ENCODE measurements around the gene AOAH. TPM values are rescaled to one million over a fixed set of nuclear protein-coding genes. Genes with fewer than 3 reads are reported as not detected.
"Not testable (repeated sequence)": the region's sequence is repeated elsewhere in the genome, so short reads cannot be mapped to it uniquely, and the experiment has no call there.

The AOAH gene
- total RNA-seq, 1 donor from 2014 or later = 12.3 TPM

DNA sequence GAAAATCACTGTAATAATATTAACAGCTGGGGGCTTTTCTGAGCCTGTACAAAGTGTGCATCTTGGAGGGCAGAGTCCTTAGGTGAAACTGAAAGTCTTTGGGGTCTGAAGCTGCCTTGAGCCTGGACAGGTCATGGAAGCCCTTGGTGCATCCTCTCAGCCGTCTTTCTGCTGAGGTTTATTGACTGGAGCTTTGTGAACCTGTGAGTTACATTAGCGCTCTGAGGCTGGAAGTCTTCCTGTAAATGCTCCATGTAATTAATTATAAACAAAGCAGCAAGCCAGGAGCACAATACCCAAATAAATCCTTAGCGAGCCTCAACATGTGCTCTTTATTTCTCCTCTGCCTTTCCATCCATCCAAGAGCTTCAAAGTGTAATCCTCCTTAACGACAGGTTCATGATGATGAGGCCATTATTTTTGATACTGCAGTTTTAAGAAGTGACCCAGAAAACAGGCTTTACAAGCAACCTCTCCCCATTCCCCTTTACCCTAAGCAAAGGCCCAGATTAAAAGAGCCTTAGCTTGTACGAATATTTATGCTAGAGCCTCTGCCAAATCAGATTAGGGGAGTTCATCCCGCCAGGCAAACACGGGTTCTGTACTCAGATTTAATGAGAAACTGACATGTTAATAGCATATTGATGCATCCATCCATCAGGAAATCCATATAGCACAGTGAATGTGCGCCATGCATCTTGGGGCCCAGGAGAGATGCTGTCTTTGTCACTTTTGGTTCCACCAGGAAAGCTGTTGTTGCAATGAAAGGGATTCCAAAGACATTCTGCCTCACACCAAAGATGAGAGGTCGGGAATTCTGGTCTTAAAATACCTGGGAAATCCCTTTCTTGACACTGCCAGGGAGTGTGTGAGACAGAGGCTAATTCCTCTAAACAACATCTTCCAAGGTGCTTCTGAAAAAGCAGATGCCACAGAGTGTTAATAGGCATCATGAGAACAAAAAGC is 216.5 kb downstream of the AOAH start:
- DNase-seq (ENCODE audit: low spot score) = no peak

DNA sequence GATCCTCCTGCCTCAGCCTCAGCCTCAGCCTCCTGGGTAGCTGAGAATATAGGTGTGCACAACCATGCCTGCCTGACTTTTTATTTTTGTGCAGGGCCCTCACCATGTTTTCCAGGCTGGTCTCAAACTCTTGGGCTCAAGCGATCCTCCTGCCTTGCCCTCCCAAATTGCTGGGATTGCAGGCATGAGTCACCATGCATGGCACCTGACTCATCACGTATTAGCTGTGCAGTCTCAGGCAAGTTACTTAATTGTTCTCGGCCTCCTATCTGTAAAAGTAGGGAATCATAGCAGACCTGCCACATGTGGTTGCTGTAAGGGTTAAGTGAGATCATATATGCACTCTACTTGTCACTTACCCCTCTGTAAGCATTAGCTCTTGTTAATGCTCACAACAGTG is 217.5 kb downstream of the AOAH start:
- DNase-seq (ENCODE audit: low spot score) = no peak

DNA sequence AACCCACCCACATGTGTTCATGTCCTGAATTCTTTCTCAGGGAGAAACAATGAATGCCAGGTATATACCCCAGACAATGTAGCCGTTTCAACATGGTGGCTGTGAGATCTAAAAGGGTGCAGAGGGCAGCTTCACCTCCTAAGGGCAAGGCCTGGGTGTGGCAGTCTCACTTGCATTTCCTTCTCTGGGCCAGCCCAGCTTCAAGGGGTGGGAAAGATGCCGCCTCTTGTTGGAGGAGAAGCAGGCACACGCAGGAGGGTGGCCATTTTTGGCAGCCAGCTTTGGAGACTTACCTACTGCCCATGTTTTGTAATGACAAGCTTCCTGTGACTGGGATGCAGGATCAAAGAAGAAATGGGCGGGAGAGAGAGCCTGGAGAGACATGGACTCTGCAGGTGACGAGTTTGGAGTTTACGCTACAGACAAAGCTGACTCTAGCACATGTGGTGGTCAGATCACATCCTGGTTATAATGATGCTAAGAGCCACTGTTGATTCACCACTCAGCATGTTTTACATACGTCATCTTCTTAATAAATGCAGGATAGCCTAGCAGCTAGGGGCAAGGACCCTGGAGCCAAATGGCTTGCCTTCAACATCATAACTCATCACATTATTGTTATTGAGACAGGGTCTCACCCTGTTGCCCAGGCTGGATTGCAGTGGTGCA is 218.0 kb downstream of the AOAH start:
- no peak for DNase-seq (ENCODE audit: low spot score)

DNA sequence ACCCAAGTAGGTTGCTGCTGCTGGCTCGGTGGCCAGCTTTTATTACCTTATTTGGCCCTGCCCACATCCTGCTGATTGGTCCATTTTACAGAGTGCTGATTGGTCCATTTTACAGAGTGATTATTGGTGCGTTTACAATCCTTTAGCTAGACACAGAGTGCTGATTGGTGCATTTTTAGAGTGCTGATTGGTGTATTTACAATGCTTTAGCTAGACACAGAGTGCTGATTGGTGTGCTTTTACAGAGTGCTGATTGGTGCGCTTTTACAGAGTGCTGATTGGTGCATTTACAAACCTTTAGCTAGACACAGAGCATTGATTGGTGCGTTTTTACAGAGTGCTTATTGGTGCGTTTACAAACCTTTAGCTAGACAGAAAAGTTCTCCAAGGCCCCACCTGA is 219.7 kb downstream of the AOAH start:
- DNase-seq (ENCODE audit: low spot score) = not testable (repeated sequence)

DNA sequence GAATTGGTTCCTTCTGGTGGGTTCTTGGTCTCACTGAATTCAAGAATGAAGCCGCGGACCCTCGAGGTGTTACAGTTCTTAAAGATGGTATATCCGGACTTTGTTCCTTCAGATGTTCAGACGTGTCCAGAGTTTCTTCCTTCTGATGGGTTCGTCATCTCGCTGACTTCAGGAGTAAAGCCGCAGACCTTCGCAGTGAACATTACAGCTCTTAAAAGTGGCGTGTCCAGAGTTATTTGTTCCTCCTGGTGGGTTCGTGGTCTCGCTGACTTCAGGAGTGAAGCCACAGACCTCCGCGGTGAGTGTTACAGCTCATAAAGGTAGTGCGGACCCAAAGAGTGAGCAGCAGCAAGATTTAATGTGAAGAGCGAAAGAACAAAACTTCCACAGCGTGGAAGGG is 220.1 kb downstream of the AOAH start:
- not testable (repeated sequence) for DNase-seq (ENCODE audit: low spot score)

DNA sequence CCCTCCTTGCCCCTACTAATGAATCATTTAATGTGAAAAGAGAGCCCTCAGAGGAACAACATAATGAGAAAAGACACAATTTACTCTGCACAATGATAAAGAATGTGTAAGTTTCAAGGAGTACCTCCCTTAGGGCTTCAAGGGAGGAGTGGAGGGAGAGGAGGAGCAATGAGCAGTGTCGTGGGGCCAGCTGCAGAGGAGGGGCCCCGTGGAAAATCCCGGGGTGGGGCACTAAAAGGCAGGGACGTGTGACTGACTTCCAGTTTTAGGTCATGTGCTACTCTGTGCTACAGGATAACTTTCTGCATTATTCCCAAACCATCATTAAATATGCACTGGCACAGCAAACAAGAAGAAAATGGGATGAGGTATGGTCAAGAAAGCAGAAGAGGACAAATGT is 226.5 kb downstream of the AOAH start:
- no peak for DNase-seq (ENCODE audit: low spot score)

DNA sequence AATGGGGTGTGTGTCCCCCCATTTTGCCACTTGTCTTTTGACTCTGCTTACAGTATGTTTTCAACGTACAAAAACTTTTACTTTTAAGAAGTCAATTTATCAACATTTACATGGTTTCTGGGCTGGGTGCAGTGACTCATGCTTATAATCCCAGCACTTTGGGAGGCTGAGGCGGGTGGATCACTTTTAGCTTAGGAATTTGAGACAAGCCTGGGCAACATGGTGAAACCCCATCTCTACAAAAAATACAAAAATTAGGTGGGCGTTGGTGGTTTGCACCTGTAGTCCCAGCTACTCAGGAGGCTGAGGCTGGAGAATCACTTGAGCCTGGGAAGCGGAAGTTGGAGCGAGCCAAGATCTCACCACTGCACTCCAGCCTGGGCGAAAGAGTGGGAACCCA is 227.1 kb downstream of the AOAH start:
- not testable (repeated sequence) for DNase-seq (ENCODE audit: low spot score)

DNA sequence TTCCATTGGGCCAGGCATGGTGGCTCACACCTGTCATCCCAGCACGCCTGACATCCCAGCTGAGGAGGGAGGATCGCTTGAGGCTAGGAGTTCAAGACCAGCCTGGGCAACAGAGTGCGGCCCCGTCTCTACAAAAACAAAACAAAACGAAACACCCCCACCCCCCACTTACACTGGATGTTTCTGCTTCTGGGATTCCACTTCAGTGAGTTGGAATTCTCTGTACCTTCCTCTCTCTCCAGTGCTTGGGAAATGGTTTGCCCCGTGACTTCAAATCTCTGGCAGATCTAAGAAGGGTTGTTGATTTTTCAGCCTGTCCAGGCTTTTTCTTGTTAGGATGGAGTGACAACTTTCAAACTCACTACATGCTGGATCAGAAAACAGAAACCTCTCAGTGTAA is 227.7 kb downstream of the AOAH start:
- DNase-seq (ENCODE audit: low spot score) = no peak

DNA sequence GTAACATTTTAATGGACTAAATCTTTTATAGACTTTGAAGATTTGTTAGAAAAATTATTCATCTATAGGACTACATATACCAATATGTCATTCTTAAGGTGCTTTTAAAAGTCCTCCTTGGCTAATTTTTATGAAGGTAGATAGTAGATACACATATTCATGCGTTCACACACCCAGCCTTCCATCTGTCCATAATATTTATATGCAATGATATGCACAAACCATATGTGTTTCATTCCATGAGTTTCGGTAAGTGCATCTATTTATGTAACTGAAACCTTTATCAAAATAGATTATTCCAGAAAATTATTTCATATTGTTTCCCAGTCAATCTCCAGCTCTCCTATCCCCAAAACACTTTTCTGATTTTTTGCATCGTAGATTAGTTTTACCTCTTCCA is 233.0 kb downstream of the AOAH start:
- DNase-seq (ENCODE audit: low spot score) = no peak

DNA sequence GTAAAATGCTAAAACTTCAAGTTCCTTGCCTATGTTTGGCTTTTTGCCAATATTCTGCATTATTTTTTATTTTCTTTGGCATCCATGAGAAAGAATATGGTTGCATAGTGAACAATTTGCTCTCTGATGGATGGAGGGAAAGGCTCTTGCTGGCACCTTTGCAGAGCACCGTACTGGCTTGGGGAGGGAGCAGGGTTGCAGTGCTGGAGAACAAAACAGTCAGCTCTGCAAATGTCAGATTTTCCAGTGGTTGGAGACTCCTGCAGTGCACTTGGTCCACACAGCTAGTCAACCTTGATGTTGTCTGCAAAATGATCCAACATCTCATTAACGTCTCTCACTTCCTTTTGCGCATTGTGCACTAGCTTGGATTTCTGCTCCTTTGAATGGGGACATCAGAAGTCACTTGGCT is 233.9 kb downstream of the AOAH start:
- DNase-seq (ENCODE audit: low spot score) = no peak

DNA sequence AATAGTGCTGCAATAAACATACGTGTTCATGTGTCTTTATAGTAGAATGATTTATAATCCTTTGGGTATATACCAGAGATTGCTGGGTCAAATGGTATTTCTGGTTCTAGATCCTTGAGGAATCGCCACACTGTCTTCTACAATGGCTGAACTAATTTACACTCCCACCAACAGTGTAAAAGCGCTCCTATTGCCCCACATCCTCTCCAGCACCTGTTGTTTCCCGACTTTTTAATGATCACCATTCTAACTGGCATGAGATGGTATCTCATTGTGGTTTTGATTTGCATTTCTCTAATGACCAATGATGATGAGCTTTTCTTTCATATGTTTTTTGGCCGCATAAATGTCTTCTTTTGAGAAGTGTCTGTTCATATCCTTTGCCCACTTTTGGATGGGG is 235.6 kb downstream of the AOAH start:
- DNase-seq (ENCODE audit: low spot score) = not testable (repeated sequence)

DNA sequence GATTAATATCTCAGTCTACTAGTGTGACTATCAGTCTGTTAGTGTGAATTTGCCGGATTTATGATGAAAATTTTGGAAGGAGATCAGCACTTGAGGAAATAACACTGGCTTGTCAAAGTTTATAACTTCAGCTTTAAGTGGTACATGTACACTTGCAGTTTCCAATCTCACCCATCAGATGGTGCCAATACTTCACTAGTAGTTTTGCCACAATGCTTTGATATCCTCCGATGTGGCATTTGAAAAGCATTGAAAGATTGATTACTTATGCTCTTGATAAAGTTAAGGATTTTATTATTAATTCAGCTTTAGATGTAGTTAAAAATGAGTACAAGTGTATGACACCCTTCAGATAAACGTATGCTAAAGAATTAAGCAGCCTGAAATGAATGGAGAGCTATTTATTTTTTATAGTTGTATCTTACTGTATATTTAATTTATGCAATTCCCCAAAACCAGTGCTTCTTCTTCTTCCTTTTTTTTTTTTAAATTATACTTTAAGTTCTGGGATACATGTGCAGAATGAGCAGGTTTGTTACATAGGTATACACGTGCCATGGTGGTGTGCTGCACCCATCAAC is 236.4 kb downstream of the AOAH start:
- no peak for DNase-seq (ENCODE audit: low spot score)

DNA sequence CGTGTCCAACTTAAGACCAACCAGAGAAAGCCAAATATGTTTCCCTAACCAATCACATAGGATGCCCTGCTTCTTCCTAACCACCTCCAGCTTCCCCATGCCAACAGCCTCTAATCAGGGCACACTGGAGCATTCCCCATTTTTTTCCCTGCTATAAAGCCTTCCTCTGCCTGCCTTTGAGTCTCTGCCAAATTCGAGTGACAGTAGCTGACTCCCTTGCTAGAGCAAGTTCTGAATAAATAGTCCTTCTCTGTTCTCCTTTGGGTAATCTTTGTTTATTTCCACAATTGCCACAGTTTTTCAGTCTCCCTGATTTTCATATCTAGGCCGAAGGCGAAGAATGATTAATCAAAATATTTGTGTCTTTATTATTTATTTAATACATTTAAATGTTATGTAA is 238.0 kb downstream of the AOAH start:
- DNase-seq (ENCODE audit: low spot score) = no peak

DNA sequence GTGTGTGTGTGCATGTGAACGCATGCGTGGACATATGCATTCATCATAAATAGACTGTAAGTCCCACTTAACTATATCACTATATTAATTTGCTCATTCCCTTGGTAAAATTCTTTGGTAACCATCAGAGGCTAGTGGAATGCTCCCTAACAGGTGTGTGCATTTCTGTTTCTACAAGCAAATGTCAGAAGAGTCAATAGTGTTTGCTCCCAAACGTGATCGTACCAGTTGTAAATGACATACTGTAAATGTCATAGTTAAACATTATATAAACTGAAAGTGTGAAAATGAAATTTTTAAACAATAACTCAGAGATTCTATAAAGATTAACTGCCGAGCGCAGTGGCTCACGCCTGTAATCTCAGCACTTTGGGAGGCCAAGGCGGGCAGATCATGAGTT is 240.0 kb downstream of the AOAH start:
- no peak for DNase-seq (ENCODE audit: low spot score)

DNA sequence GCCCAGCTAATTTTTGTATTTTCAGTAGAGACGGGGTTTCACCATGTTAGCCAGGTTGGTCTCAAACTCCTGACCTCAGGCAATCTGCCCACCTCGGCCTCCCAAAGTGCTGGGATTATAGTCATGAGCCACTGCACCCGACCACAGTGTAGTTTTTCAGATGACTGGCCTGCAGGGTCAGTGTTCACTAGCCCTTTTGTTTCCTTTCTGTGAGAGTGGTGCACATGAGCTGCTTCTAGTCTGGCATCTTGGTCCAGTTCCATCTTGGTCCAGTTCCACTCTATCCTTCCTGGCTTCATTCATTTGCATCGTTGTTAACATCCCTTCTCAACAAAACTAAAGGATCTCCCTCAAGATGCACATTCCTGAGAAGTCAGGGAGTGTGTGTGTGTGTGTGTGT is 240.4 kb downstream of the AOAH start:
- not testable (repeated sequence) for DNase-seq (ENCODE audit: low spot score)

DNA sequence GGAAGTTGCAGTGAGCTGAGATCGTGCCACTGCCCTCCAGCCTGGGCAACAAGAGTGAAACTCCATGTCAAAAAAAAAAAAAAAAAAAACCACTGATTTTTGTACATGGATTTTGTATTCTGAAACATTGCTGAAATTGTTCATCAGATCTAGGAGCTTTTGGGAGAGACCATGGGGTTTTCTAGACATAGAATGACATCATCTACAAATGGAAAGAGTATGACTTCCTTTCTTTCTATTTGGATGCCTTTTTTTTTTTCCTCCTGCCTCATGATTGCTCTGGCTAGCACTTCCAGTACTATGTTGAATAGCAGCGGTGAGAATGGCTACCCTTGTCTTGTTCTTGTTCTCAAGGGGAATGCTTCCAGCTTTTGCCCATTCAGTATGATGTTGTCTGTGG is 245.5 kb downstream of the AOAH start:
- no peak for DNase-seq (ENCODE audit: low spot score)

DNA sequence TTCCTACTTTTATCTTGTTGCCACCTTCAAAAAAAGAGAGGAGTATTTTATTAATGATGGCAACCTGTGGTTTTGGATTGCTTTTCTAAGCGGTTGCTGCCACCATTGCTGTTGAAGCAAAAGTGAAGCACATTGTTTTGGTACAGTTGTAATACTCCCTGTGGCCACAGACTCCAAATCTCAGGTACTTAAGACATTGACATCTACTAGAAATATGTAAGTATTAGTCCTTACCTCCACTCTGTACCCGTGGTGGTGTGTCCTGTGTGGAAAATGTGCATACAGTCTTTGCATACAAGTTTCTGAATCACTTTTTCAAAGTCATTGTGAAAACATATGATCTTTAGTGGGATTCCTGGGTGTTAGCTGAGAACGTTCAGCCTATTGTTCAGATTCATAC is 248.9 kb downstream of the AOAH start:
- no peak for DNase-seq (ENCODE audit: low spot score)

DNA sequence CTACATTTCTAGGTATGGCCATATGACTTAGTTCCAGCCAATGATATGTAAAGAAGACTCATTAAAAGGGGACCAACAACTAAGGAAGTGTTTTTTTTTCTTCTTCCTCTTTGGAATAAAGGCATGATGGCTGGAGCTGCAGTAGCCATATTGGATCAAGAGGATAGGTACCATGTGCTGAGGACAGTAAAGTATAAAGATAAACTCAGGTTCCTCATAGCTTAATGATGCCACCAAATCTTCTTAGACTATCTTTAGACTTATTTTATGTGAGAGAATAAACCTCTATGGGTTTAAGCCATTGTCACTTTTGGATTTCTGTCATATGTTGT is 249.3 kb downstream of the AOAH start:
- no peak for DNase-seq (ENCODE audit: low spot score)

DNA sequence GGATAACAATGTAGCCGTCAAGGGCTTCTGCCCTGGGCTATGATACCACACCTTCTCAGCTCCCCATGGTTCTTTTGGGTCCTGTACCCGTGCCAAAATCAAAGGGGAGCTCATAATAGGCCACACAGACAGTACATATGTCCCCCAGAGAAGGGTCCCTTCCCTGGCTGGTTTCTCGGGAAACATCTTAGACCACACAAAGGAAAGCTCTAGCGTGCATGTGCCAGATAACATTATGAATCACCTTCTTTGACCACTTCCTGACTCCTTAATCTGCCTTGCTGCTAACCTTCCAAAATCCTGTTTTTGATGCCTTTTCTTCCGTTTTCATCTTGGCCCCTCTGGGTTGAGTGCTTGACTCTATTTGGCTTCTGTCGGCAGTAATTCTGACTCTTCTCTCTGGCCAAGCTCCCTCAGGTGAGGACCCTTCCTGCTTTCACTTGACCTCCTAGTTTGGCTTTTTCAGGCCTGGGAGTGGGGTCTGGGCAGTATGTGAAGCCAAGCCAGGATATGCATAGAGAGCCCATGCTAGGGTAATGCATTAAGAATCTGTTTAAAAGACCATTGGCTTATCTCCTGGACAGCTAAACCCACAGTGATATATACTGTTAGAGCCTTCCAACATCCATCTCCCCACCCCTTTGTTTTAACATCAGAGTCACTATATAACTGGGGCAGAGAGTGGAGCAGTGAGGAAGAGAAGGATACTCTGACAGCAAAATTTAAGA is 249.8 kb downstream of the AOAH start:
- DNase-seq (ENCODE audit: low spot score) = no peak

DNA sequence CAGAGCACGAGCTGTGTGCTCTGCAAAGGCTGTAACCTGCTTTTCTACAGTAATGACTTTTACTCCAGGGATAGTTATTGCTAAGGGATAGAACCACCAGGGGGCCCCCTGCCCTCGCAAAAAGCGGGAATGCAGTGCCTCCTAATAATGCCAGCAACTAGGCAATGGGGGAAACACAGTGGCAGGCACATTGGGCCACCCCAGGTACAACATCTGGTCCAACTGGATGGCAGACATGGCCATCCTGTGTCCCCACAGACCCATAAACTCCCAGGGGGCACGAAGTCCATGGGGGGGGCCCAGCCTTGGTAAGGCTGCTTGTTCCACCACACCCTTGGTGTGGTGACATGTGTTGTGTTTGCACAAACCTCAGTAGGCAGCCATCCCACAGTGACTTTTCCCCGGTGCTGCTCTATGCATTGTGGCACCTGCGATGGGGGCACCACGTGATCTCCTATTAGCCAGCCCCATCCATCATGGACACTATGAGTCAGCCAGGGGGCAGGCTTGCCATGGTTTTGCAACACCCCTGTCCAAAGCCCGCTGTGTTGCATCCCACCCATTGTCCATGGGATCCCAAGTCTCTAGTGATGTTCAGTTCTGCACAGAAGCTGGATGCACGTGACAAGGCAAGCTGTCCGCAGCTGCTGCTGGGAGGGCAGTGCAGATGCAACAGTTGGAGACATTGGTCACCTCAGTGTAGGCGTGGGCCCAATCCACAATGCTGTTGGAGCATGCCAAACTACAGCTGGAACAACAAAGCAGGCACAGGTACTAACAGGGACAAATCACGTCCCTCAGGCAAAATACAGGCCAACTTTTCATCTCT is 250.6 kb downstream of the AOAH start:
- no peak for DNase-seq (ENCODE audit: low spot score)

DNA sequence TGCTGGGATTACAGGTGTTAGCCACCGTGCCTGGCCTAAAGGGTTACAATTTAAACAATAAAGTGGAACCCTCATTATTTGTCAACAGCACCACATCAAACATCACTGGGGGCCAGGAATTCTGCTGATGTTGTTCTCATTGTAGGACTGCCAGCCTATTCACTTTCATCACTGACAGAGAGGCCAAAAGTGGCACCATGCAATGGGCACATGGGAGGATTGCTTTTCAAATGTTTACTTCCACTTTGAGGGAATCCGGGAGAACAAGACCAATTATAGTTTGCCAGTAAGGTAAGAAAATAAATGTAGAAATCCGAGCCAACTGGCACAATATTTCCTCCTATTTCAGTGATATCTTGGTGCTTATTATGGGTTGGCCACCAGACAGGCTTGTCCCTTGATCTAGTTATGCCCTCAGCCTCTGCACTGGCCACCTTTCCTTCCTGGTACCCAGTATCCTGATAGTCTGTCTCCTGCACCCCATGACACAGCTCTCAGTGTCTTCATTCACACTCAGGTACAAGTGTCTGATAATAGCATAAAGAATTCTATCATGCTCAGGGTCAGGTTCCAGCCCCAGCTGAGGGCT is 252.1 kb downstream of the AOAH start:
- DNase-seq (ENCODE audit: low spot score) = no peak
